Panc1 (cell line): ENCODE measurements around the gene DAB1. TPM values are rescaled to one million over a fixed set of nuclear protein-coding genes. Genes with fewer than 3 reads are reported as not detected.

Experiments
- ATAC-seq: fragments of 200-7000 bp; cut with Tn5 transposase; 2 replicates; pipeline ENCODE4 v1.9.1; 2020; ENCODE audit warnings: mild to moderate bottlenecking, moderate library complexity
- BruUV-seq: library from RNA; stranded (reverse); fragments of 400-500 nt; replicated peaks from 2 replicates; lab custom pipeline; 2021; lab: Mats Ljungman, UMichigan
- CTCF ChIA-PET: fragments of 300-600 bp; sonication (Branson Sonifier 250); formaldehyde crosslinking; loops from one replicate; lab custom pipeline; 2022; ENCODE audit warnings: antibody characterized with exemption; lab: Charles Lee
- POLR2A ChIA-PET: fragments of 300-600 bp; sonication (Branson Sonifier 250); formaldehyde crosslinking; loops from one replicate; lab custom pipeline; 2022; ENCODE audit warnings: antibody characterized with exemption; lab: Charles Lee
- DNase-seq: peaks from one replicate; pipeline ENCODE4 v3.0.0-alpha.2; 2010; ENCODE audit warnings: low read depth, low spot score
- H3K27ac ChIP-seq: 2 replicates; pipeline ENCODE4 v1.5.1; 2011; ENCODE audit warnings: mild to moderate bottlenecking, low read length, inconsistent platforms
- H3K27me3 ChIP-seq: fragments of 200-500 bp; sonication (Bioruptor generic); 2 replicates; pipeline ENCODE4 v1.6.0; 2014; ENCODE audit warnings: low read length, inconsistent platforms; ENCODE audit not compliant: control insufficient read depth, insufficient read depth
- H3K36me3 ChIP-seq: fragments of 200-500 bp; sonication (Bioruptor generic); 2 replicates; pipeline ENCODE4 v1.5.1; 2014; ENCODE audit warnings: inconsistent platforms, mild to moderate bottlenecking, low read length, moderate library complexity; ENCODE audit not compliant: control insufficient read depth, insufficient read depth
- H3K4me1 ChIP-seq: 2 replicates; pipeline ENCODE4 v1.5.1; 2011; ENCODE audit warnings: inconsistent platforms, mild to moderate bottlenecking, low read length, moderate library complexity; ENCODE audit not compliant: control insufficient read depth, insufficient read depth
- H3K4me3 ChIP-seq, 2 experiments: 2 replicates each; pipeline ENCODE4 v1.5.1; 2011 to 2012; ENCODE audit warnings: low read depth in 2 of 2, low read length in 2 of 2, mild to moderate bottlenecking in 2 of 2, inconsistent platforms in 1 of 2, moderate library complexity in 1 of 2
- H3K9me3 ChIP-seq: fragments of 200-500 bp; sonication (Bioruptor generic); 2 replicates; pipeline ENCODE4 v1.5.1; 2014; ENCODE audit warnings: low read depth, mild to moderate bottlenecking, inconsistent platforms, low read length, moderate library complexity; ENCODE audit not compliant: control insufficient read depth, insufficient read depth
- POLR2AphosphoS5 ChIP-seq: IDR thresholded peaks from 2 replicates; pipeline ENCODE4 v1.6.1; 2012; ENCODE audit warnings: mild to moderate bottlenecking, low read depth, low read length, moderate library complexity
- SIN3A ChIP-seq: IDR thresholded peaks from 2 replicates; pipeline ENCODE4 v1.6.1; 2012; ENCODE audit warnings: low read depth, mild to moderate bottlenecking, low read length, moderate library complexity, borderline replicate concordance; ENCODE audit not compliant: insufficient read depth
- TCF7L2 ChIP-seq: IDR thresholded peaks from 2 replicates; pipeline ENCODE4 v1.6.1; 2011; ENCODE audit warnings: mild to moderate bottlenecking, low read depth, low read length, inconsistent platforms
- in situ Hi-C: cut with HindIII; loops from 2 replicates; pipeline ENCODE4 v1.10.0; 2016; ENCODE audit warnings: low sequenced_read_pairs, low pct_unique_long_range_greater_than_20kb
- intact Hi-C: fragments of 100-400 bp; cut with micrococcal nuclease; formaldehyde crosslinking; loops from one replicate; pipeline ENCODE4 v1.10.0; 2022; ENCODE audit not compliant: unreplicated experiment
- total RNA-seq: library from RNA; stranded (reverse); gene quantifications from one replicate; pipeline ENCODE4 v1.2.1, GENCODE V29; 2021; ENCODE audit not compliant: unreplicated experiment
- TF ChIP-seq, protein P1 (sequence below): fragments of 450-650 bp; IDR thresholded peaks from 2 replicates; pipeline ENCODE4 v1.5.1; 2017; ENCODE audit warnings: mild to moderate bottlenecking
- TF ChIP-seq, protein P2 (sequence below), 2 experiments: IDR thresholded peaks; 2 replicates each; pipeline ENCODE4 v1.6.1; 2011 to 2012; ENCODE audit warnings: low read depth in 2 of 2, control low read depth in 1 of 2, low read length in 1 of 2, mild to moderate bottlenecking in 1 of 2, moderate library complexity in 1 of 2; ENCODE audit not compliant: insufficient read depth in 1 of 2

The DAB1 gene
- total RNA-seq, 1 experiment from 2014 or later, result 0.05 TPM

DNA sequence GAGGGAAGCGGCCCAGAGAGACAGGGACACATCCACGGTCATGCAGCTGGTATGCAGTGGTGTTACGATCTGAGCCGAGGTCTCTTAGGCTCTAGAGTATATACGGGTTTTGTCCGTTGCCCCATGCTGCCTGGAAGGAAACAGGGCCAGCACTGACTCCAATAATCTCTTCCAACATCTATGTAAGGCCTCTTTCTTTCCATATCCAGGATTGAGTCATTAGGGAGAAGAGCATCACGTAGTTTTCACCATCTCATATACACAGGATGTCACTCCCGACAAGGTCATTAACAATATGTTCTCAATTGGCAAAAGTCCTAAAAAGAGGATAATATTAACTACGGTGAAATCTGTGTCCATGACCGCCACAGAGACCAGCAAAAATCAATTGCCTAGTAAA, 462.4 kb downstream of the DAB1 start:
- H3K9me3 ChIP-seq, result no peaks in the 10 kb centered on the region
- H3K27ac ChIP-seq, result no peak overlapping the region
- ChIA-PET CTCF (no interaction called here), POLR2A (no interaction called here)
- 0 out of 2 replicates have a peak, but pooled peaks cover 2% of the 10 kb centered on the region for H3K27me3 ChIP-seq
- H3K4me1 ChIP-seq, result no peaks in the 10 kb centered on the region
- in situ Hi-C loops (no loop called here), intact Hi-C loops (loop anchor here (10.0 kb wide), 1 partner anchor 127 kb away; no protein-coding TSS in a partner anchor)
- no peak for ATAC-seq
- H3K4me3 ChIP-seq, result no peak overlapping the region
- BruUV-seq, result no TSS peak
- no peaks in the 10 kb centered on the region for H3K36me3 ChIP-seq
- TF ChIP-seq POLR2AphosphoS5, result no peak
- TF ChIP-seq TCF7L2, result no peak
- TF ChIP-seq, protein P1, sequence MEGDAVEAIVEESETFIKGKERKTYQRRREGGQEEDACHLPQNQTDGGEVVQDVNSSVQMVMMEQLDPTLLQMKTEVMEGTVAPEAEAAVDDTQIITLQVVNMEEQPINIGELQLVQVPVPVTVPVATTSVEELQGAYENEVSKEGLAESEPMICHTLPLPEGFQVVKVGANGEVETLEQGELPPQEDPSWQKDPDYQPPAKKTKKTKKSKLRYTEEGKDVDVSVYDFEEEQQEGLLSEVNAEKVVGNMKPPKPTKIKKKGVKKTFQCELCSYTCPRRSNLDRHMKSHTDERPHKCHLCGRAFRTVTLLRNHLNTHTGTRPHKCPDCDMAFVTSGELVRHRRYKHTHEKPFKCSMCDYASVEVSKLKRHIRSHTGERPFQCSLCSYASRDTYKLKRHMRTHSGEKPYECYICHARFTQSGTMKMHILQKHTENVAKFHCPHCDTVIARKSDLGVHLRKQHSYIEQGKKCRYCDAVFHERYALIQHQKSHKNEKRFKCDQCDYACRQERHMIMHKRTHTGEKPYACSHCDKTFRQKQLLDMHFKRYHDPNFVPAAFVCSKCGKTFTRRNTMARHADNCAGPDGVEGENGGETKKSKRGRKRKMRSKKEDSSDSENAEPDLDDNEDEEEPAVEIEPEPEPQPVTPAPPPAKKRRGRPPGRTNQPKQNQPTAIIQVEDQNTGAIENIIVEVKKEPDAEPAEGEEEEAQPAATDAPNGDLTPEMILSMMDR, result no peak
- no peak for TF ChIP-seq SIN3A
- TF ChIP-seq, protein P2, sequence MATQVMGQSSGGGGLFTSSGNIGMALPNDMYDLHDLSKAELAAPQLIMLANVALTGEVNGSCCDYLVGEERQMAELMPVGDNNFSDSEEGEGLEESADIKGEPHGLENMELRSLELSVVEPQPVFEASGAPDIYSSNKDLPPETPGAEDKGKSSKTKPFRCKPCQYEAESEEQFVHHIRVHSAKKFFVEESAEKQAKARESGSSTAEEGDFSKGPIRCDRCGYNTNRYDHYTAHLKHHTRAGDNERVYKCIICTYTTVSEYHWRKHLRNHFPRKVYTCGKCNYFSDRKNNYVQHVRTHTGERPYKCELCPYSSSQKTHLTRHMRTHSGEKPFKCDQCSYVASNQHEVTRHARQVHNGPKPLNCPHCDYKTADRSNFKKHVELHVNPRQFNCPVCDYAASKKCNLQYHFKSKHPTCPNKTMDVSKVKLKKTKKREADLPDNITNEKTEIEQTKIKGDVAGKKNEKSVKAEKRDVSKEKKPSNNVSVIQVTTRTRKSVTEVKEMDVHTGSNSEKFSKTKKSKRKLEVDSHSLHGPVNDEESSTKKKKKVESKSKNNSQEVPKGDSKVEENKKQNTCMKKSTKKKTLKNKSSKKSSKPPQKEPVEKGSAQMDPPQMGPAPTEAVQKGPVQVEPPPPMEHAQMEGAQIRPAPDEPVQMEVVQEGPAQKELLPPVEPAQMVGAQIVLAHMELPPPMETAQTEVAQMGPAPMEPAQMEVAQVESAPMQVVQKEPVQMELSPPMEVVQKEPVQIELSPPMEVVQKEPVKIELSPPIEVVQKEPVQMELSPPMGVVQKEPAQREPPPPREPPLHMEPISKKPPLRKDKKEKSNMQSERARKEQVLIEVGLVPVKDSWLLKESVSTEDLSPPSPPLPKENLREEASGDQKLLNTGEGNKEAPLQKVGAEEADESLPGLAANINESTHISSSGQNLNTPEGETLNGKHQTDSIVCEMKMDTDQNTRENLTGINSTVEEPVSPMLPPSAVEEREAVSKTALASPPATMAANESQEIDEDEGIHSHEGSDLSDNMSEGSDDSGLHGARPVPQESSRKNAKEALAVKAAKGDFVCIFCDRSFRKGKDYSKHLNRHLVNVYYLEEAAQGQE (IDR thresholded peaks at IDR 0.05; ENCODE audit: insufficient read depth in 1 of 2, low read depth in 2 of 2, low read length in 1 of 2), result no peak
- DNase-seq, result no peak

DNA sequence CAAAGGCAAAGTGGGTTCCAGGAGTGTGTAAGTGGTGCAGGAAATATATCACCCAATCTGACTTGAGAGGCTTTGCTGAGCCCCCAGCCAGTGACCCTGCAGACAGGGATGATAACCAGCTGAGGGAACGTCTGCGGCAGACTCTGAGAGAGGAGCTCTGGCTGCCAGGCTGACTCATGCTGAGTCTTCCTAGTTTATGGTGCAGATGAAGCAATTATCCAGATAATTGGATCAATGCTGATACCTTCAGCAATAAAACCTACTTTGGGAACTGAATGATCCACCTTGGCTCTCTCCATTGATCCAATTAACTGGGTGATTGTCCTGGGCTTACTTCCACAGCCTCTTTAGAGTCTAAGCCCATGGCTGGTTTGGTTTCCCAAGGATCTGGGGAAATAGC, 465.3 kb downstream of the DAB1 start:
- DNase-seq (no peak), ATAC-seq (no peak)
- Histone ChIP-seq H3K36me3 (no peaks in the 10 kb centered on the region), H3K4me3 (no peak overlapping the region), H3K9me3 (no peaks in the 10 kb centered on the region), H3K4me1 (no peaks in the 10 kb centered on the region), H3K27me3 (0 out of 2 replicates have a peak, but pooled peaks cover 4% of the 10 kb centered on the region), H3K27ac (no peak overlapping the region)
- in situ Hi-C loops (no loop called here), intact Hi-C loops (no loop called here)
- TF ChIP-seq, protein P2 (IDR thresholded peaks at IDR 0.05; ENCODE audit: insufficient read depth in 1 of 2, low read depth in 2 of 2, low read length in 1 of 2), result no peak
- TF ChIP-seq SIN3A (no peak), POLR2AphosphoS5 (no peak), TCF7L2 (no peak)
- TF ChIP-seq, protein P1, result no peak
- BruUV-seq, result no TSS peak
- ChIA-PET CTCF (no interaction called here), POLR2A (no interaction called here)
